Gastroesophageal sphincter (tissue), 3 donors: Measurements from ENCODE around the gene NKX2-1.

Experiments
- CTCF ChIP-seq, 4 experiments: fragments of 200-600 bp in 2 of 4; fragments of 450-650 bp in 2 of 4; sonication (generic) in 1 of 4; IDR thresholded peaks; one replicate each; pipeline ENCODE4 v1.5.1; 2017 to 2019; ENCODE audit warnings: antibody characterized with exemption in 4 of 4, mild to moderate bottlenecking in 2 of 4, moderate library complexity in 2 of 4
- EP300 ChIP-seq: sonication (generic); formaldehyde crosslinking; IDR thresholded peaks from one replicate; pipeline ENCODE4 v1.6.1; 2017; ENCODE audit warnings: antibody characterized with exemption, mild to moderate bottlenecking
- POLR2A ChIP-seq, 2 donors: fragments of 450-650 bp; IDR thresholded peaks; one replicate each; pipeline ENCODE4 v1.6.1; 2017; ENCODE audit warnings: antibody characterized with exemption in 2 of 2, mild to moderate bottlenecking in 2 of 2, moderate library complexity in 1 of 2
- POLR2AphosphoS5 ChIP-seq: sonication (generic); formaldehyde crosslinking; IDR thresholded peaks from one replicate; pipeline ENCODE4 v1.6.1; 2017; ENCODE audit warnings: antibody characterized with exemption

- TF ChIP-seq CTCF (IDR thresholded peaks at IDR 0.05) (no peak), POLR2A (IDR thresholded peaks at IDR 0.05) (no peak), POLR2AphosphoS5 (no peak), EP300 (no peak)
Observed at GRCh38 chr14:36508418-36509068, 11.5 kb downstream of the NKX2-1 start.
